ENCODE data around the gene ABCC2. TPM values are rescaled to one million over a fixed set of nuclear protein-coding genes. Genes with fewer than 3 reads are reported as not detected.

ABCC2 gene
- total RNA-seq, 1 donor: 1.4 TPM

GRCh38 chr10:99770408-99771045 lies 11.9 kb upstream of the ABCC2 start:
- no peak for DNase-seq (ENCODE audit: low read depth)
- no peak for TF ChIP-seq CTCF (IDR thresholded peaks at IDR 0.05; ENCODE audit: insufficient read depth, low read length)
- no peak overlapping the region for H3K4me3 ChIP-seq (ENCODE audit: low read depth, low read length)

GRCh38 chr10:99775850-99776249 lies 6.6 kb upstream of the ABCC2 start:
- TF ChIP-seq CTCF (IDR thresholded peaks at IDR 0.05; ENCODE audit: insufficient read depth, low read length): no peak
- DNase-seq (ENCODE audit: low read depth): peak; percentile 90
- no peak overlapping the region for H3K4me3 ChIP-seq (ENCODE audit: low read depth, low read length)

GRCh38 chr10:99777918-99778714 lies 4.3 kb upstream of the ABCC2 start:
- TF ChIP-seq CTCF (IDR thresholded peaks at IDR 0.05; ENCODE audit: insufficient read depth, low read length): no peak
- H3K4me3 ChIP-seq (ENCODE audit: low read depth, low read length): no peak overlapping the region
- no peak for DNase-seq (ENCODE audit: low read depth)

GRCh38 chr10:99779335-99779734 lies 3.1 kb upstream of the ABCC2 start:
- no peak for TF ChIP-seq CTCF (IDR thresholded peaks at IDR 0.05; ENCODE audit: insufficient read depth, low read length)
- peak; percentile 87 for DNase-seq (ENCODE audit: low read depth)
- H3K4me3 ChIP-seq (ENCODE audit: low read depth, low read length): peak overlapping the region; percentile 45

GRCh38 chr10:99781734-99782429 lies 558 bp upstream of the ABCC2 start:
- DNase-seq (ENCODE audit: low read depth): no peak
- no peak for TF ChIP-seq CTCF (IDR thresholded peaks at IDR 0.05; ENCODE audit: insufficient read depth, low read length)
- no peak overlapping the region for H3K4me3 ChIP-seq (ENCODE audit: low read depth, low read length)

- H3K4me3 ChIP-seq (ENCODE audit: low read depth, low read length): no peak overlapping the region
- peak; percentile 90 for DNase-seq (ENCODE audit: low read depth)
Measured at GRCh38 chr10:99784016-99784726, 1.7 kb downstream of the ABCC2 start.

More at GRCh38 chr10:99784016-99784726, 1.7 kb downstream of the ABCC2 start:
- no peak for TF ChIP-seq CTCF (IDR thresholded peaks at IDR 0.05; ENCODE audit: insufficient read depth, low read length)

Measured in fibroblast of the aortic adventitia (primary cell).